Fibroblast of lung (primary cell): Measurements from ENCODE around the gene UNC5A.

ENCODE experiments used
- EZH2 ChIP-seq: IDR thresholded peaks from 2 replicates; pipeline ENCODE4 v1.5.1; 2012; ENCODE audit warnings: low read length, control low read depth, mild to moderate bottlenecking; ENCODE audit errors: missing control alignments
- TF ChIP-seq, protein P1 (sequence below), 2 donors: IDR thresholded peaks in 1 of 2; conservative IDR thresholded peaks in 1 of 2; 1 replicate in 1 of 2; 2 replicates in 1 of 2; pipeline ENCODE4 v1.5.1; 2011 to 2012; ENCODE audit warnings: low read length in 2 of 2, control low read depth in 1 of 2, inconsistent platforms in 1 of 2, low read depth in 1 of 2, mild to moderate bottlenecking in 1 of 2

DNA sequence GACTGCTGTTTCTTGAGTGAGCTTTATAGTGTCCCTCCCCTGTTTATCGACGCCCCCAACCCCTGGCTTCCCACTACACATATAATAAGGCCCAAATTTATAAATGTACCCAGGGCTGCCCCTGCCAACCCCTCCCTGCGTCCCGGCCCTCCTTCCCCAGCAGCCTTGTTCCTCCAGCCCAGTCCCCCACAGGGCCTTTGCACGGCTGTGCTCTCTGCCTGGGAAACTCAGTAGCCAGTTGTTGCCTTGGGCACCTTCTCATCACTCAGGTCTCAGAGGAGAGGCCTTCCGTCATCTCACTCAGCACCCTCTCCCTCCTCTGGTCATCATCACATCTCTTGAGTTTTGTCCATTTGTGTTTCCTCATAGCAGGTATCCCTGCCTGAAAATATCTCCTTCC is 15.8 kb upstream of the UNC5A start:
- TF ChIP-seq, protein P1, sequence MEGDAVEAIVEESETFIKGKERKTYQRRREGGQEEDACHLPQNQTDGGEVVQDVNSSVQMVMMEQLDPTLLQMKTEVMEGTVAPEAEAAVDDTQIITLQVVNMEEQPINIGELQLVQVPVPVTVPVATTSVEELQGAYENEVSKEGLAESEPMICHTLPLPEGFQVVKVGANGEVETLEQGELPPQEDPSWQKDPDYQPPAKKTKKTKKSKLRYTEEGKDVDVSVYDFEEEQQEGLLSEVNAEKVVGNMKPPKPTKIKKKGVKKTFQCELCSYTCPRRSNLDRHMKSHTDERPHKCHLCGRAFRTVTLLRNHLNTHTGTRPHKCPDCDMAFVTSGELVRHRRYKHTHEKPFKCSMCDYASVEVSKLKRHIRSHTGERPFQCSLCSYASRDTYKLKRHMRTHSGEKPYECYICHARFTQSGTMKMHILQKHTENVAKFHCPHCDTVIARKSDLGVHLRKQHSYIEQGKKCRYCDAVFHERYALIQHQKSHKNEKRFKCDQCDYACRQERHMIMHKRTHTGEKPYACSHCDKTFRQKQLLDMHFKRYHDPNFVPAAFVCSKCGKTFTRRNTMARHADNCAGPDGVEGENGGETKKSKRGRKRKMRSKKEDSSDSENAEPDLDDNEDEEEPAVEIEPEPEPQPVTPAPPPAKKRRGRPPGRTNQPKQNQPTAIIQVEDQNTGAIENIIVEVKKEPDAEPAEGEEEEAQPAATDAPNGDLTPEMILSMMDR (conservative IDR thresholded peaks at IDR 0.05 in 1 of 2, IDR thresholded peaks at IDR 0.05 in 1 of 2; ENCODE audit: low read depth in 1 of 2, low read length in 2 of 2), result no peak
- no peak for TF ChIP-seq EZH2
